Fibroblast of villous mesenchyme (primary cell): ENCODE results near the gene ERBB4. TPM values are rescaled to one million over a fixed set of nuclear protein-coding genes. Genes with fewer than 3 reads are reported as not detected.

Experiments
- DNase-seq: peaks from one replicate; pipeline ENCODE4 v3.0.0-alpha.2; 2010; ENCODE audit warnings: low read depth
- H3K4me3 ChIP-seq: 2 replicates; pipeline ENCODE4 v1.5.1; 2011; ENCODE audit warnings: low read depth, mild to moderate bottlenecking, low read length
- total RNA-seq: library from RNA; depleted of rRNA; stranded (reverse); fragments of >200 nt; gene quantifications from 2 replicates; pipeline ENCODE4 v1.2.3, GENCODE V29; 2012
- TF ChIP-seq, protein P1 (sequence below): IDR thresholded peaks from 2 replicates; pipeline ENCODE4 v1.5.1; 2012; ENCODE audit warnings: low read depth, mild to moderate bottlenecking, low read length; ENCODE audit not compliant: insufficient read depth

The ERBB4 gene
- total RNA-seq, 1 donor: under 0.01 TPM

DNA sequence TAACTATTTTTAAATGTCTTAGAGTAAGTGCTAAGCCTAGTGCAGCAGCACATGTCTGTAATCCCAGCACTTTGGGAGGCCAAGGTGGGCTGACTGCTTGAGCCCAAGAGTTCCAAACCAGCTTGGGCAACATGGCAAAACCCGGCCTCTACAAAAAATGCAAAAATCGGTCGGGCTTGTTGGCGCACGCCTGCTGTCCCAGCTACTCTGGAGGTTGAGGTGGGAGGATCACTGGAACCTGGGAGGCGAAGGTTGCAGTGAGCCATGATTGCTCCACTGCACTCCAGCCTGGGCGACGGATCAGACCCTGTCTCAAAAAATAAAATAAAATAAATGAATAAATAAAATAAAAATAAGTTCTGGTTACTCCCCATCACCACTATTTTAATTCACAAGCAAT lies 783.4 kb downstream of the ERBB4 start:
- no peak for DNase-seq
- TF ChIP-seq, protein P1, sequence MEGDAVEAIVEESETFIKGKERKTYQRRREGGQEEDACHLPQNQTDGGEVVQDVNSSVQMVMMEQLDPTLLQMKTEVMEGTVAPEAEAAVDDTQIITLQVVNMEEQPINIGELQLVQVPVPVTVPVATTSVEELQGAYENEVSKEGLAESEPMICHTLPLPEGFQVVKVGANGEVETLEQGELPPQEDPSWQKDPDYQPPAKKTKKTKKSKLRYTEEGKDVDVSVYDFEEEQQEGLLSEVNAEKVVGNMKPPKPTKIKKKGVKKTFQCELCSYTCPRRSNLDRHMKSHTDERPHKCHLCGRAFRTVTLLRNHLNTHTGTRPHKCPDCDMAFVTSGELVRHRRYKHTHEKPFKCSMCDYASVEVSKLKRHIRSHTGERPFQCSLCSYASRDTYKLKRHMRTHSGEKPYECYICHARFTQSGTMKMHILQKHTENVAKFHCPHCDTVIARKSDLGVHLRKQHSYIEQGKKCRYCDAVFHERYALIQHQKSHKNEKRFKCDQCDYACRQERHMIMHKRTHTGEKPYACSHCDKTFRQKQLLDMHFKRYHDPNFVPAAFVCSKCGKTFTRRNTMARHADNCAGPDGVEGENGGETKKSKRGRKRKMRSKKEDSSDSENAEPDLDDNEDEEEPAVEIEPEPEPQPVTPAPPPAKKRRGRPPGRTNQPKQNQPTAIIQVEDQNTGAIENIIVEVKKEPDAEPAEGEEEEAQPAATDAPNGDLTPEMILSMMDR: no peak
- H3K4me3 ChIP-seq: no peak overlapping the region

DNA sequence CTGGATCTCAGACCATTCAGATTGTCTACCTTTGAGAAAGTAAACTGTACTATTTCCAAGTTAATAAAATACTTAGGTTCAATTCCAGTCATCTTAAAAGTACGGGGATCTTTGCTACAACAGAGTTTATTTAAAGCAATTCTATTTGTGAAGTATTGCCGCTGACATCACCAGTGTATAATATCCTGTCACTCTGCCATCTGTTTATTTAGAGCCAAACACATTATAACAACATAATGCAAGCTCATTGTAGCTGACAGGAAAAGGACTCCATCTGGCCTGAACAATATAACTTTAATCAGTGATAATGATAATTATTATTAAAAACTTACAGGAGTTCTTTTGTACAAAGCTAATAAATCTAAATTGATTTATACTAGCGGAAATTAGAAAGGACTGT lies 786.8 kb downstream of the ERBB4 start:
- DNase-seq: no peak
- TF ChIP-seq, protein P1: no peak
- no peak overlapping the region for H3K4me3 ChIP-seq

DNA sequence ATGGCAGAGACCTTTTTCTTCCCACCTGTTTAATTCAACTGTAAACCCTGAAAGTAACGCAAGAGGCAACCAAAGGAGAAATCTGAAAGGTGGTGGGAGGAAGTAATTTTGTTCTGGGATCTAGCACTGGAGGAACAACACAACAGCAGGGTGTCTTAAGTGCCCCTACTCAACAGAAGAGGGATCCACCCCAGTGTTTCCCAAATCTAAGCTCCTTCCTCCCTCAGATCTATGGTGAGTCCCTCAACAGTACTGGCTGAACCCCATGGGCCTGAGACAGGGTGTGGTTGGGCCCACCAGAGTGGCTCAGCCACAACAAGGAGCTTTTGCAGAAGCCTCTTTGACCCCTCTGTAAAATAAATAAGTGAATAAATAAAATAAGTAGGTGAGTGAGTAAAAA lies 790.3 kb downstream of the ERBB4 start:
- DNase-seq: no peak
- TF ChIP-seq, protein P1: no peak
- no peak overlapping the region for H3K4me3 ChIP-seq

DNA sequence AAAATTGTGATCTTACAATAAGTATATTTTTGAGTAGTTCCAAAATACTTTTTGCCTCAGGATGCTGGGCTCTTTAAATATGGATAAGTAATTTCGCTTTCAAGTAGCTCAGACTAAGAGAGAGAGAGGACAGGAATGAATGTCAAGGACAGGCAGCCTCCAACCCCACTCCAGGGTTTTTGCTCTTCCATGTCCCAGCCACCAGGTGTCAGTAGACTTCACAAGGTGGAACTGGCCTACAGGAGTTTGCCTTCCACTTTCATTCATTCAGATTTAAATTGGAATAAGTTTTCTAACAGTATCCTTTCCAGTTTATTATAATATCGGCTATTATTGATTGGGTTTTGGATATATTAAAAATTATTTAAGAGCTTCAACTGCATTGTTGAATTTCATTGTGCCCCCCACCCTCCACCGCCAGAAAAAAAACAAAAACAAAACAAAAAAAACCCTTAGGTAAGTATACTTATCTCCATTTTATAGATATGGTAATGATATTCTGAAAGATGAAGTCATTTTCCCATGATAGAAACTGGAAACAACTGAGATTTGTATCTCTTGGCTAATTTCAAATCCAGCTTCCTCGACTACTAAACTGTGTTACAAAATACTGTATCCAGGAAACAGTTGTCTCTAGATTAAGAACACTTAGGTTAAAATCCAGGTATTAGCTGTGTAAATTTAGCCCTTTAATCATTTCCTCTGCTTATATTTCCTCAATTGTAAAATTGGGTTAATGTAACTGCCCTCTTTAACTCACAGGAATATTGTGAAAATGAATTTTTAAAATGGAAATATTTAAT lies 793.1 kb downstream of the ERBB4 start:
- DNase-seq: peak; percentile 21
- TF ChIP-seq, protein P1: peak; percentile 59
- H3K4me3 ChIP-seq: no peak overlapping the region

DNA sequence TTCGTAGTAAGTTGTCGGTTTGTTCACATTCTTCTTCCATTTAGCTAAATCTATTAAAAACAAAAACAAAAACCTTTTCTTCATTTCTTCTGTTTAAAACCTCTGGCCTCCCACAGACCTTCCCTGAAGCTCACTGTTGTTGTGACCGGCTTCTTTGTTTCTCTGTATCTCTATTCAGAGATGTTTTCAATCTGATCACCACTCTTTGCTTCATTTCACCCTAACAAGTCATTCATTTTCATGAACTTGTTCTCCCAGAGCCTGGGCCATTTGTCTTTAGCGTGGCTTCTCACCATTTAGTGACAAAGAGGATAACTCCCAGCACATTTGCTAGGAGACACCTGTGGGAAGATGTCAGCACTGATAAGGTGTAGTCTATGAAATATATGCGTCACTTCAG lies 794.2 kb downstream of the ERBB4 start:
- DNase-seq: no peak
- H3K4me3 ChIP-seq: no peak overlapping the region
- TF ChIP-seq, protein P1: no peak

DNA sequence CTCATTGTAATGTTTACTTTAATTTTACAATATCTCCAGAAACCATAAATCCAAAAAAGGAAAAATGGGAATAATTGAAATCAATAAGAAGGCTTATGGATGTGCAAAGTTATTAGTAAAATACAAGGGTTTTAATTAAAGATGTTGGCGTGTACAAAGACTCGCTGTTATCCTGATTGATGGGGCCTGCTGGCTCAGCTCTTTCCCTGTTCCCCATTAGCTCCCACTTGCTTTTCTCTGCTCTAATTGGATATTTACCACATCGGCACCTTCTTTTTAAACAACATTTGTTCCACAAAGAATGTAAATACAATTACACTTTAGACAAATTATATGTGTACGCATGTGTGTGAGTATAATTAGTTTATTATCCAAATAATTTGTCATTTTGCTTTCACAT lies 796.6 kb downstream of the ERBB4 start:
- H3K4me3 ChIP-seq: no peak overlapping the region
- no peak for DNase-seq
- TF ChIP-seq, protein P1: no peak

DNA sequence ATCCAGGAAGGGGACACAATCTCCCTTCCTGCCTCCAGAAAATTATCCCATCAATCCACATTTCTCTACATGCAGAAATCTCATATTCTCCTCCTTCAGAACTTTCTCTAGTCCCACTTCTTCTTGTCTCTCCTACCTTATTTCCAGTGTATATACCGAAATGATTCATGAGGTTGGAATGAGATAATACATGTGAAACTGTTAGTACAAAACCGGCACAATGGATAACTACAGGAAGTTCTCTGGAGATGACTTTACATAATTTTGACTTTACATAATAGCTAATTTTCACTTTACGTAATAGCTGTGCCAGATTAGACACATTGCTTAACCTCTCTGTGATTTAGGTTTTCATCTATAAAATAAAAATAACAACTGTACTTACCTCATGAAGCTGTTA lies 801.3 kb downstream of the ERBB4 start:
- no peak overlapping the region for H3K4me3 ChIP-seq
- TF ChIP-seq, protein P1: no peak
- DNase-seq: no peak
